ENCODE measurements around the gene PSMD12.
"Not testable (repeated sequence)": the region's sequence is repeated elsewhere in the genome, so short reads cannot be mapped to it uniquely, and the experiment has no call there.

DNA sequence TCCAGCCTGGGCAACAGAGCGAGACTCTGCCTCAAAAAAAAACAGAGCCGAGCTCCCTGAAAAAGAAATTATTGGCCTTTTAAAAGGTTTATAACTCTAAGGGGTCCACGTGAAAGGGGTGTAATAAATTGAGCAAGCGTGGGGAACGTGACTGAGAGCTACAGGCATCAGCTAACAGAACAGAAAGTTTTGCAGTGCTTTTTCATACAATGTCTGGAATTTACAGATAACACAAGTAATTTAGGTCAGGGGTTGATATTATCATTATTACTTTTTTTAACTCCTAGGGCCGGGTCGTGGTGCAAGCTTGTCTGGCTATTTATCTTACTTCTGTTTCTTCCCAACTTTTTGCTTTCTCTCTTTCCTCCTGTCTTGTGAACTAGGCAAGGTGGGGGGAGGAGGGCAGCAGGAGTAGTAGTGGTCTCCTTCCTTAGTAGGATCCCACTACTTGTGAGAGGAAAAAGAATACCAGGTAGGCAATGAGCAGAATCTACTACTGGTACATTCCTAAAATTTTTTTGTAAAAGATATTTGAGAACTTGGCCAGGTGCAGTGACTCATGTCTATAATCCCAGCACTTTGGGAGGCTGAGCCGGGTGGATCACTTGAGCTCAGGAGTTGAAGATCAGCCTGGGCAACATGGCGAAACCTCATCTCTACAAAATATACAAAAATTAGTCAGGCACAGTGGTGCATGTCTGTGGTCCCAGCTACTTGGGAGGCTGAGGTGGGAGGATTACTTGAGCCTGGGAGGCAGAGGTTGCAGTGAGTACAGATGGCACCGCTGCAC is 60.7 kb downstream of the PSMD12 start:
- not testable (repeated sequence) for TF ChIP-seq CTCF (conservative IDR thresholded peaks at IDR 0.05; ENCODE audit: low read depth, low read length); EZH2 (IDR thresholded peaks at IDR 0.05; ENCODE audit: borderline replicate concordance, low read depth, low read length, poor library complexity, severe bottlenecking)

Measured in A673 (cell line).